GM21528 (cell line): Measurements from ENCODE around the gene NCLN.
"Not testable (repeated sequence)": the region's sequence is repeated elsewhere in the genome, so short reads cannot be mapped to it uniquely, and the experiment has no call there.

ENCODE experiments used
- ATAC-seq: cut with Tn5 transposase; IDR thresholded peaks from one replicate; pipeline ENCODE4 v1.9.1; 2021; ENCODE audit warnings: mild to moderate bottlenecking, moderate library complexity; ENCODE audit not compliant: unreplicated experiment, low FRiP score

Gene NCLN

GRCh38 chr19:3221576-3221975 is 35.8 kb downstream of the NCLN start:
- not testable (repeated sequence) for ATAC-seq

- no peak for ATAC-seq
These were observed 37.0 kb downstream of the NCLN start for GRCh38 chr19:3222709-3223108.

- no peak for ATAC-seq
These were observed 38.8 kb downstream of the NCLN start, which contains the start of gene CELF5 for GRCh38 chr19:3224346-3225168. Gene CELF5 (plus strand): TSS chr19:3224661. CDS start chr19:3224740, 79 bp downstream.

GRCh38 chr19:3225169-3225485 is 39.4 kb downstream of the NCLN start:
- ATAC-seq: no peak

GRCh38 chr19:3225677-3226093 is 40.0 kb downstream of the NCLN start:
- ATAC-seq: no peak

GRCh38 chr19:3227054-3227626 is 41.4 kb downstream of the NCLN start:
- no peak for ATAC-seq

GRCh38 chr19:3229346-3229743 is 43.6 kb downstream of the NCLN start:
- ATAC-seq: no peak

GRCh38 chr19:3229888-3230496 is 44.3 kb downstream of the NCLN start:
- ATAC-seq: no peak

GRCh38 chr19:3231288-3231687 is 45.6 kb downstream of the NCLN start:
- ATAC-seq: no peak

GRCh38 chr19:3233116-3233515 is 47.4 kb downstream of the NCLN start:
- ATAC-seq: no peak

- ATAC-seq: no peak
These were observed 48.1 kb downstream of the NCLN start for GRCh38 chr19:3233831-3234230.

- ATAC-seq: no peak
These were observed 49.1 kb downstream of the NCLN start for GRCh38 chr19:3234800-3235199.

- ATAC-seq: not testable (repeated sequence)
These were observed 49.9 kb downstream of the NCLN start for GRCh38 chr19:3235604-3236003.

GRCh38 chr19:3236272-3236671 is 50.5 kb downstream of the NCLN start:
- no peak for ATAC-seq

GRCh38 chr19:3238066-3238561 is 52.4 kb downstream of the NCLN start:
- ATAC-seq: no peak

GRCh38 chr19:3239367-3239766 is 53.6 kb downstream of the NCLN start:
- no peak for ATAC-seq

GRCh38 chr19:3243819-3244700 is 58.3 kb downstream of the NCLN start:
- ATAC-seq: no peak

- ATAC-seq: no peak
These were observed 59.3 kb downstream of the NCLN start for GRCh38 chr19:3245050-3245449.

- no peak for ATAC-seq
These were observed 63.1 kb downstream of the NCLN start for GRCh38 chr19:3248728-3249326.

GRCh38 chr19:3249408-3249807 is 63.7 kb downstream of the NCLN start:
- ATAC-seq: no peak
